ENCODE measurements around the gene RFTN1.
A peak's percentile ranks its signal among the peaks of the same experiment; 100 is the strongest.

RFTN1 gene

GRCh38 chr3:16467393-16467792, 46.1 kb downstream of the RFTN1 start:
- peak in 1 of 3 donors; percentile 35 for DNase-seq (ENCODE audit: low read depth in 3 of 3)

GRCh38 chr3:16466822-16467221, 46.7 kb downstream of the RFTN1 start:
- DNase-seq (ENCODE audit: low read depth in 3 of 3) = no peak

DNA sequence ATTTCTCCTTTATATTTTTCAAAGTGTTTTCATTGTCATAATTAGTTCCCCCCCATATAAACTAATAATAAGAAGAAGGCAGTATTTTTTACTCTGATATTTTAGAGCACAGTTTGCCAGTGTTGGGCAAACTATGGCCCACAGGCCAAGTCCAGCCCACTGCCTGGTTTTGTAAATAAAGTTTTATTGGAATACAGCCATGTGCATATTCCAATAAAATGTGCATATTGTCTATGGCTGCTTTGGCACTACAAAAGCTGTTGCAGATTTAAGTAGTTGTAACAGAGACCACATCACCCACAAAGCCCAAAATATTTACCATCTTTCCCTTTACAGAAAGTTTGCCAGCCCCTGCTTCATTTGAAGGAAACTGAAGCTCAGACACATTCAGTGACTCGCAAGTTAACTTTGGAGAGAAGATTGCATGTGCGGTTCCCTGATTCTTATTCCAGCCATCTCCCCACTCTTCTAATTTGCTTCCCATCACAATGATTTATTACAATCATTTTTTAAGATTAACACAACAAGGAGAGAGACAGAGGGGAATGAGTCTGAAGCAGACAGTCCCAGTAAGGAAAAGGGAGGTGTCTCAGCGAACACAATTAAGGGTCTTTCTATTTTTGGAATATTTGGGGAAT, 48.9 kb downstream of the RFTN1 start:
- DNase-seq (ENCODE audit: low read depth in 3 of 3) = no peak

- DNase-seq (ENCODE audit: low read depth in 3 of 3) = no peak
Observed at GRCh38 chr3:16463914-16464313, 49.6 kb downstream of the RFTN1 start.

GRCh38 chr3:16463119-16463518, 50.4 kb downstream of the RFTN1 start:
- DNase-seq (ENCODE audit: low read depth in 3 of 3) = no peak

DNA sequence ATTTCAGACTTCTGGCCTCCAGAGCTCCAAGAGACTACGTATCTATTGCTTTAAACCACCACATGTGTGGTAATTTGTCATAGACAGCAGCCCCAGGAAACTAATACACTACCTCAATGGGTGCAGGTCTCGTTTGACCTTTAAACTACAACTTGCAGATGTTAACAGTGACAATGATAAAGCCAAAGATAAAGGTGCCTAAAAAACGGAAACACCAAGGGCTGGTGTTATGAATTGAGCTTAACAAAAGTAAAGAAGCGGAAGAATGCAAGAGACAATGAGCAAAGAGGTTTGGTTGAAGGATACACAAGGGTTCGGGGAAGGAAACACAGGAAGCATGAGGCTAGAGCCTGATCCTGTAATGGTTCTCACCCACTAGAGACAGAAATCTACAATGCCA, 50.8 kb downstream of the RFTN1 start:
- no peak for DNase-seq (ENCODE audit: low read depth in 3 of 3)

- no peak for DNase-seq (ENCODE audit: low read depth in 3 of 3)
Observed at GRCh38 chr3:16461463-16462245, 51.8 kb downstream of the RFTN1 start.

DNA sequence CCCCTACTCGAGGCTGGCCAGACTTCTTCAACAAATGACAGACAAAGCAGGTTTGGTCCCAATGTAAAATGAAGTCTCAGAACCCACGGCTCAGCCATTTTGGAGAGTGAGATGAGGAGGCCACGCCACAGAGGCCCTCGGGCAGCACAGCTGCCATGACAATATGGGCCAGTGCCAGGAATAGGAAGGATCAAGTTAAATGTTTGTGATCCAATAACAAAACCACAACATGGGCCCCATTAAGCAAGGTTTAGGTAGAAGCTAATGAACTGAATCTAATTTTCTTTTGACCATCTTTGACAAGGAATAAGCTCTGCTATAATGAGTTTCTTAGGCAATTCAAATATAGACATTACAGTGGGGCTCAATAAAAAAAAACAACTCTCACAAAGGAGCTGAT, 52.6 kb downstream of the RFTN1 start:
- no peak for DNase-seq (ENCODE audit: low read depth in 3 of 3)

DNA sequence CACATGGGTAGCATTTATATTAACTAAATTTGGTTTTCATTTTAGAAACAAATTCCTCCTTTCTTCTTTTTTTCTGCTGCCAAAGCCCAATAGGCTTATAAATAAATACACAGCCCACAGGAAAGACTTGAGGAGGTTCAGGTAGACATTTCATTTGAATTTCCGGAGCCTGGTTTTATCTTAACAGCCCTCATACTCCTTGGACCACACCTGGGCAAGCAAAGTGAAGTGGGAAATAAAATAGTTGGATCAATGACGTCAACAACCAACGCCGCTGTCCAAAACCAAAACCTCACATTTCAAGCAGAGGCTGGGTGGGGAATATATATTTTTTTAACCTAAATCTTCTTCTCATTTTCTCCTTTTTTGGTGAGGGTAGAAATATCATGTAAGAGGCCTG, 53.2 kb downstream of the RFTN1 start:
- no peak for DNase-seq (ENCODE audit: low read depth in 3 of 3)

- no peak for DNase-seq (ENCODE audit: low read depth in 3 of 3)
Observed at GRCh38 chr3:16456784-16457415, 56.6 kb downstream of the RFTN1 start.

DNA sequence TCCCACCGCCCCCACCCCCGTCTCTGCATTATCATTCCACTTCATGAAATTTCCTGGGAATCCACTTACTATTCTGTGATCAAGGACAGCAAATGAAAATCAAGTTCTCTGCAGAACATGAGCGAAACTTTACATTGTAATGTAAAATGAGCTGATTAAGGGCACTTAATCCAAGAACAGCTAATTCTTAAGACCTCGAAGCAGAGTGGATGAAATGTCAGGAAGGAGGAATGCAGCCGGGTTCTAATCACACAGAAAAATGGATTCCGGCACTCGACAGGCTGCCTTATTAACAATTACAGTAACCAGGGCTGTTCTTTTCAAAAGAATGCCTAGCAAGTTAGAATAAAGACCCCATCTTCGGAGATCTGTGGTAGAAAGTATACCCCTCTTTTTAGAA, 57.5 kb downstream of the RFTN1 start:
- no peak for DNase-seq (ENCODE audit: low read depth in 3 of 3)

DNA sequence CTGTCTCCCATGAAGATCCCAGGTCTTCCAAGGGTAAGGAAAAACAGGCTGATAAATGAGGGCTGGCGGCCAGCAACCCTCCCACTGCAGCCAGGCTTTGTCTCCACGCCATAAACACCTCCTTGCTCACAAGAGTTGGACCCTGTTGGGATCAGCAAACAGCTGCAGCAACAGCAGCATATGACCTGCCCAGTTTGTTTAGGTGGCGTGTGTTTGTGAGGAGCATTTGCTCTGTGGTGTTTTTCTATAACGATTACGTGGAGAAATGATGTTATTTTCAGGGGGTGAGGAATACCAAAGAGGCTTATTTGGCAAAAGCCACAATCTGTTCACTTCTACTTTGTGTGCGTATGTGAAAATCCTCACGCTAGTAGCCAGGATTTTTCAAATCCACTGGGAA, 58.5 kb downstream of the RFTN1 start:
- no peak for DNase-seq (ENCODE audit: low read depth in 3 of 3)

DNA sequence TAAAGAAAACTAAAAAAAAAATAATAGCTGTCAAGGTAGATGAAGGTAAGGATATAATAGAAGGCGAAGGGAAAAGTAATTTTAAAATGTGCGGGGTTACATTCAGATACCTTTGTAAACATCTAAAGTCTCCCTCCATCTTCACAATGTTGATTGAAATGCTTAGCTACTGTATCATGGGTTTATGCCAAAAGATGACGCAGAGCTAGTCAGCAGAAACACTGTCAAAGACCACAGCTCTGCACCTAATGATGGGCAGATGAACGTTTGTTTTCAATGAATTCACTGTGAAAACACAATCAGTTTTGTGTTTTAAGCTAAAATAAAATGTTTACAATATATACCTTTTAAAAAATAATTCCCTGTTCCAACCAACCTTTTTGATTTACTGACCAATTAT, 61.2 kb downstream of the RFTN1 start:
- no peak for DNase-seq (ENCODE audit: low read depth in 3 of 3)

DNA sequence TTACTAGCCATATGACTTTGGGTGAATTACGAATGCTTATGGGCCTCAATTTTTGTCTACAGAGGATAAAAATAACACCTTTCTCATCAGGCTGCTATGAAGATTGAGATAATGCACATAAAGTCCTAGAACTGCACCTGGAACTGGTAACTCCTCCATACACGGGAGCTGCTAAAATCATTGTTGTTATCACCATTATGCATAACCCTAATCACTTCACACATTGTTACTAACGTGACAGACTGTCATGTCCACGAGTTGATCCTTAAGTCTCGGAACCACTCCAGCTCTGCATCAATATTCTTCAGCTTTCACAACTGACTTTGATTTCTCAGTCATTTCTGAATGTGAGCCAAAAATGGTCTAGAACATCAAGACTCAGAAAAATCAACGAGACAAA, 64.1 kb downstream of the RFTN1 start:
- no peak for DNase-seq (ENCODE audit: low read depth in 3 of 3)

GRCh38 chr3:16448639-16449070, 64.8 kb downstream of the RFTN1 start:
- DNase-seq (ENCODE audit: low read depth in 3 of 3) = peak; percentile 41 to 56 (median 47)

GRCh38 chr3:16447135-16447534, 66.4 kb downstream of the RFTN1 start:
- no peak for DNase-seq (ENCODE audit: low read depth in 3 of 3)

GRCh38 chr3:16444344-16444743, 69.2 kb downstream of the RFTN1 start:
- no peak for DNase-seq (ENCODE audit: low read depth in 3 of 3)

DNA sequence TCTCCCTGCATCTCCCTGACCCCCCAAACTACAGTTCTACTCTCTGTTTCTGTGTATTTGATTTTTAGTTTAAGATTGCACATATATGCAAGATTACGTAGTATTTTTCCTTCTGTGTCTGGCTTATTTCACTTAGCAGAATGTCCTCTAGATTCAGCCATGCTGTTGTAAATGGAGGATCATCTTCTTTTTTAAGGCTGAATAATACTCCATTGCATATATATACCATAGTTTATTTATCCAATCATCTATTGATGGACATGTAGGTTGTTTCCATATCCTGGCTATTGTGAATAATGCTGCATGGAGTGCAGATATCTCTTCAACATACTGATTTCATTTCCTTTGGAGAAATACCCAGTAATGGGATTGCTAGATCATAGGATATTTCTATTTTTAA, 70.8 kb downstream of the RFTN1 start:
- no peak for DNase-seq (ENCODE audit: low read depth in 3 of 3)

GRCh38 chr3:16441371-16441875, 72.1 kb downstream of the RFTN1 start:
- DNase-seq (ENCODE audit: low read depth in 3 of 3) = no peak

DNA sequence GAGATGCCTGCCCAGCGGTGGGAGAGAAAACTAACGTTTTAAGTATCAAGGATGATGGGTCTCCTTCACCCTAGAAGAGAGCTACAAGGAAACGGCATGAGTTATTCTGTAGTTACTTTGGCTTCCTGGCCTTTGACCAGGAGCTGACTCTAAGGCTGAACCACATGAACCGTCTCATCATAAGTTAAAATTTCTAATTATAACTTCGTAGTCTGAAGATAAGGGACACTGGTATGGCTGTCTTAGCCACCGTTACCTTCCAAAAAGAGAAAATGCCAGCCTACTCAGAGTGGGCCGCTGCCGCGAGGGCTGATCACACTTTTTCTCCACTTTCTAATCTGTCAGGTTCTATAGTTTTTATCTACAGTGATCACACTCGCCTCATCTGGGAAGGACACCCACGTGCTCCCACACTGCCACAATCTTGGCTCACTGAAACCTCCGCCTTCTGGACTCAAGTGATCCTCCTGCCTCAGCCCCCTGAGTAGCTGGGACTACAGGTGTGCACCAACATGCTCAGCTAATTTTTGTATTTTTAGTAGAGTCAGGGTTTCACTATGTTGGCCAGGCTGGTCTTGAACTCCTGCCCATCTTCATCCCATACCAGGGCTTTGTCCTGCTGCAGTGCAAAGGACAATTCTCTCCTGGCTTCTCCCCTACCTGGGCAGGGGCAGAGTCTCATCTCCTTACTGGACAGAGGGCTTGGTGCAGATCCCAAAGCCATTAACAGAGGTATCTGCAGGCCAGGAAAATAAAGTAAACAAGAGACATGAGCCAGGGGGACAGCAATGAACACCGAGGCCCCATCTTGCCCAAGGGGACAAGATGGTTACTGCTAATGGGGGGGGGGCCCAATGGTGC, 73.4 kb downstream of the RFTN1 start:
- no peak for DNase-seq (ENCODE audit: low read depth in 3 of 3)

DNA sequence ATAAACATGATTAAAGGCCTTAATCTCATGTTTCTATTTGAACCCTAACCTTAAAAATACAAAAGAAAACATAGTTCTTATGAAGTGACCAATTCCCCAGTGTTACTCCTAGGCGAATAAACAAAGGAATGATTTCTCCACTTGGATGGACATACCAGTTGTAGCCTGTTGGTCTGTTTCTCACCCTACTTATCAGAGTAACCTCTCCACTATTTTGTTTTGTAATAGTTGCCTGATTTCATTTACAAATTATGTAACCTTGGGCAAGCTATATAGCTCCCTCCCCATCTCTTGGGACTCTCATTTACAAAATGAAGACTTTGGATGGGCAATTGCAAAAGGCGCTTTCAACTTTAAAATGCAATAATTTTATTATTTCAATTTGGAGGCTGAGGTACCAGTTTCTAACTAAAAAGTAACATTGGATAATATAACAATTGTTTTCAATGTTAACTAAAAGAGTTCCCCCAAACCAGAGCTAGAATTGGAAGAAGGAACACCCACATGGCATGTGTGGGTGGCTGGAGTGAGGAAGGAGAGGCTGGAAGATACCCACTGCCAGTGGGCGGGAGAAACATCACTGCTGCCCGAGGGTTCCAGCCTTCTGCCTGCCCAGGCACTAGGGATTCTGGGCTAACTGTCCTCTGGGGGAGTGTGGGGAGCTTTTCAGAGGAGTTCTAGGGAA, 74.2 kb downstream of the RFTN1 start:
- DNase-seq (ENCODE audit: low read depth in 3 of 3) = no peak
